Muscle of arm (tissue), 12 donors: Measurements from ENCODE around the gene ATF7IP. TPM values are rescaled to one million over a fixed set of nuclear protein-coding genes. Genes with fewer than 3 reads are reported as not detected.
A peak's percentile ranks its signal among the peaks of the same experiment; 100 is the strongest.

Experiments
- DNase-seq: peaks from one replicate; pipeline ENCODE4 v3.0.0-alpha.2; 2013
- polyA plus RNA-seq, 12 donors: library from polyadenylated mRNA; unstranded; fragments of 120-200 nt; gene quantifications; one replicate each; pipeline ENCODE4 v1.2.1, GENCODE V29; 2013; ENCODE audit not compliant: insufficient read length in 12 of 12

ATF7IP gene
- polyA plus RNA-seq, 12 donors, result 20.0 to 62.0 (median 39.0) TPM; not detected in 1

- DNase-seq, result no peak
Measured at GRCh38 chr12:14460212-14460841, 94.8 kb downstream of the ATF7IP start.

GRCh38 chr12:14471497-14471896, 106.0 kb downstream of the ATF7IP start:
- no peak for DNase-seq

- DNase-seq, result peak; percentile 1
Measured at GRCh38 chr12:14473707-14474287, 108.3 kb downstream of the ATF7IP start.

- DNase-seq, result no peak
Measured at GRCh38 chr12:14479004-14479403, 113.5 kb downstream of the ATF7IP start.

GRCh38 chr12:14481201-14481600, 115.7 kb downstream of the ATF7IP start:
- no peak for DNase-seq

GRCh38 chr12:14482361-14482760, 116.9 kb downstream of the ATF7IP start:
- DNase-seq, result no peak

- DNase-seq, result no peak
Measured at GRCh38 chr12:14482886-14483285, 117.4 kb downstream of the ATF7IP start.

- DNase-seq, result no peak
Measured at GRCh38 chr12:14495326-14495725, 129.8 kb downstream of the ATF7IP start.

- no peak for DNase-seq
Measured at GRCh38 chr12:14505626-14506596, 140.4 kb downstream of the ATF7IP start.

- no peak for DNase-seq
Measured at GRCh38 chr12:14510574-14510973, 145.1 kb downstream of the ATF7IP start.

- no peak for DNase-seq
Measured at GRCh38 chr12:14514154-14514842, 148.8 kb downstream of the ATF7IP start.

GRCh38 chr12:14514946-14515345, 149.5 kb downstream of the ATF7IP start:
- DNase-seq, result no peak

- DNase-seq, result no peak
Measured at GRCh38 chr12:14521822-14522221, 156.3 kb downstream of the ATF7IP start.

GRCh38 chr12:14525964-14526363, 160.5 kb downstream of the ATF7IP start:
- no peak for DNase-seq

GRCh38 chr12:14532152-14532551, 166.7 kb downstream of the ATF7IP start:
- no peak for DNase-seq

- DNase-seq, result no peak
Measured at GRCh38 chr12:14537088-14537487, 171.6 kb downstream of the ATF7IP start.

GRCh38 chr12:14540801-14541462, 175.4 kb downstream of the ATF7IP start:
- no peak for DNase-seq

- DNase-seq, result no peak
Measured at GRCh38 chr12:14545144-14546124, 180.0 kb downstream of the ATF7IP start.

- no peak for DNase-seq
Measured at GRCh38 chr12:14547571-14547970, 182.1 kb downstream of the ATF7IP start.

GRCh38 chr12:14548609-14549008, 183.1 kb downstream of the ATF7IP start:
- no peak for DNase-seq
